ENCODE data around the gene SEC14L3. TPM values are rescaled to one million over a fixed set of nuclear protein-coding genes. Genes with fewer than 3 reads are reported as not detected.

Gene SEC14L3
- total and polyA plus RNA-seq, 2 of the 4 experiments (the other 2 are of a cell fraction) = not detected

DNA sequence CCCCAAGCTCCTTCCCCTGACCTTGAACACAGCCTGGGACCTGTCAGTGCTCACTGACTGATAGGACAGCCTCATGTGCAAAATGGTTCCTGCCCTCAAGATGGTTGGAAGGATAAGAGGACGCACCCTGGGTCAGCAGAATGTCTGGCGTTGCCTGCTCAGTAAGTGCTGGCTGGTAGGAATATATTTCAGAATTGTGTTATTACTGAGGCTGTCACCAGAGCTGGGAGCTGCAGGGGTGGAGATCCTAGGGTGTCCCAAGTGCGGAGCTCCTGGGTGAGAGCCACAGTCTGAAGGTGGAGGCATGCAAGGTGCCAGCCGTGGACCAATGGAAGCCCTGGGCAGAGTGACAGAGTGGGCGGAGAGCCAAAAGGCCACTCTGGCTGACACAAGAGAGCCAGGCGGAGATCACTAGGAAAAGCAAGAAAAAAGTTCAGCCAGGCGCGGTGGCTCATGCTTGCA is 34.7 kb upstream of the SEC14L3 start:
- H2AFZ ChIP-seq (replicated peaks; ENCODE audit: low read length, poor library complexity) = no peak overlapping the region
- H3K23ac ChIP-seq (ENCODE audit: low read depth, low read length) = no peak overlapping the region
- H3K18ac ChIP-seq (ENCODE audit: low read depth, low read length) = no peak overlapping the region
- no peak for DNase-seq
- no peak overlapping the region for H2AK9ac ChIP-seq (replicated peaks; ENCODE audit: low read depth, low read length, poor library complexity)
- peaks cover 37% of the 10 kb centered on the region for H3K27me3 ChIP-seq (ENCODE audit: control insufficient read depth, insufficient read depth, low read length)
- no peak overlapping the region for H2BK120ac ChIP-seq (ENCODE audit: low read depth, low read length)
- H3K9ac ChIP-seq (ENCODE audit: low read depth, low read length) = no peak overlapping the region
- H4K5ac ChIP-seq (ENCODE audit: low read depth, low read length) = no peak overlapping the region
- no peak overlapping the region for H3K27ac ChIP-seq (ENCODE audit: insufficient read depth, low read length)
- no peaks in the 10 kb centered on the region for H3K79me1 ChIP-seq (ENCODE audit: low read depth in 1 of 2, low read length in 2 of 2)
- H3K9me1 ChIP-seq (ENCODE audit: insufficient read depth, low read length) = no peaks in the 10 kb centered on the region
- ChIA-PET CTCF (no interaction called here), POLR2A (ENCODE audit: unreplicated experiment) (no interaction called here)
- no peak overlapping the region for H3K4ac ChIP-seq (ENCODE audit: low read depth, low read length)
- H3K14ac ChIP-seq (replicated peaks; ENCODE audit: low read depth, low read length) = no peak overlapping the region
- H2BK15ac ChIP-seq (ENCODE audit: low read depth, low read length) = no peak overlapping the region
- no peak overlapping the region for H4K8ac ChIP-seq (ENCODE audit: low read depth in 2 of 2, low read length in 2 of 2)
- H3K56ac ChIP-seq (ENCODE audit: extremely low read depth, insufficient read depth, low read length) = no peak overlapping the region
- no peak overlapping the region for H2BK20ac ChIP-seq (ENCODE audit: low read depth, low read length)
- ATAC-seq (ENCODE audit: low read depth) = no peak
- no peaks in the 10 kb centered on the region for H3K4me1 ChIP-seq (ENCODE audit: control insufficient read depth, insufficient read depth, low read length)
- no peak overlapping the region for H3K4me2 ChIP-seq (ENCODE audit: low read depth, low read length)
- no peak overlapping the region for H2BK5ac ChIP-seq (ENCODE audit: low read depth, low read length, poor library complexity, severe bottlenecking)
- dilution Hi-C loops (cut with HindIII; ENCODE audit: low sequenced_read_pairs, unreplicated experiment) (no loop called here), intact Hi-C loops (cut with micrococcal nuclease) (no loop called here), in situ Hi-C loops (cut with MboI; ENCODE audit: low sequenced_read_pairs) (no loop called here)
- H4K91ac ChIP-seq (ENCODE audit: insufficient read depth, low read depth, low read length) = no peak overlapping the region
- H3K9me3 ChIP-seq (ENCODE audit: control insufficient read depth, insufficient read depth, low read length) = no peaks in the 10 kb centered on the region
- H3K36me3 ChIP-seq (ENCODE audit: control insufficient read depth, insufficient read depth, low read length) = no peaks in the 10 kb centered on the region
- H3K4me3 ChIP-seq (ENCODE audit: insufficient read depth, low read depth, low read length) = no peak overlapping the region
- H4K20me1 ChIP-seq (ENCODE audit: insufficient read depth, low read length) = no peaks in the 10 kb centered on the region
- WGBS, 2 experiments (ENCODE audit: extremely low coverage in 2 of 2, insufficient read length in 1 of 2) = 60% methylated on average over 6 of the region's 8 CpGs; no CpG with 5 or more reads in 1 of the 2 experiments
- H2AK5ac ChIP-seq (ENCODE audit: low read depth, low read length) = no peak overlapping the region
- BruUV-seq (replicated peaks) = no TSS peak
- TF ChIP-seq BHLHE40 (IDR thresholded peaks at IDR 0.05; ENCODE audit: low read depth, low read length) (no peak), RFX5 (IDR thresholded peaks at IDR 0.05; ENCODE audit: low read depth, low read length) (no peak), NFE2L2 (IDR thresholded peaks at IDR 0.05; ENCODE audit: low read depth, low read length) (no peak), RCOR1 (IDR thresholded peaks at IDR 0.05; ENCODE audit: insufficient replicate concordance, low read length) (no peak), ELK1 (IDR thresholded peaks at IDR 0.05; ENCODE audit: borderline replicate concordance, low read depth, low read length) (no peak), MAZ (IDR thresholded peaks at IDR 0.05; ENCODE audit: borderline replicate concordance, low read depth, low read length) (no peak), MAFK (IDR thresholded peaks at IDR 0.05; ENCODE audit: low read depth, low read length) (no peak), CEBPB (IDR thresholded peaks at IDR 0.05; ENCODE audit: low read depth, low read length) (no peak), CTCF (conservative IDR thresholded peaks at IDR 0.05; ENCODE audit: low read depth, low read length) (no peak), FOS (IDR thresholded peaks at IDR 0.05; ENCODE audit: low read depth, low read length) (no peak), POLR2A (IDR thresholded peaks at IDR 0.05; ENCODE audit: low read depth, low read length) (no peak), CHD1 (IDR thresholded peaks at IDR 0.05; ENCODE audit: low read depth, low read length) (no peak), SMC3 (IDR thresholded peaks at IDR 0.05; ENCODE audit: low read depth, low read length) (no peak), RAD21 (IDR thresholded peaks at IDR 0.05; ENCODE audit: low read length) (no peak)
- TF ChIP-seq, protein P1, sequence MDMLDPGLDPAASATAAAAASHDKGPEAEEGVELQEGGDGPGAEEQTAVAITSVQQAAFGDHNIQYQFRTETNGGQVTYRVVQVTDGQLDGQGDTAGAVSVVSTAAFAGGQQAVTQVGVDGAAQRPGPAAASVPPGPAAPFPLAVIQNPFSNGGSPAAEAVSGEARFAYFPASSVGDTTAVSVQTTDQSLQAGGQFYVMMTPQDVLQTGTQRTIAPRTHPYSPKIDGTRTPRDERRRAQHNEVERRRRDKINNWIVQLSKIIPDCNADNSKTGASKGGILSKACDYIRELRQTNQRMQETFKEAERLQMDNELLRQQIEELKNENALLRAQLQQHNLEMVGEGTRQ (IDR thresholded peaks at IDR 0.05; ENCODE audit: low read depth, low read length) = no peak
